ENCODE measurements around the gene ITPKA. TPM values are rescaled to one million over a fixed set of nuclear protein-coding genes. Genes with fewer than 3 reads are reported as not detected.

ITPKA gene
- total RNA-seq, 1 donor from 2014 or later: 2.1 TPM

GRCh38 chr15:41487802-41488201, 5.9 kb upstream of the ITPKA start:
- intact Hi-C loops (cut with micrococcal nuclease): loop anchor here (10.0 kb wide), 1 partner anchor 787 kb away; the partner anchor contains the start of genes GANC and TMEM87A

GRCh38 chr15:41489641-41490040, 4.0 kb upstream of the ITPKA start:
- intact Hi-C loops (cut with micrococcal nuclease): loop anchor here (1.0 to 10.0 kb wide), 8 partner anchors 55 to 785 kb away; partner anchors contain the start of genes CHAC1, GANC, JMJD7 and MGA

GRCh38 chr15:41490355-41490754, 3.3 kb upstream of the ITPKA start:
- intact Hi-C loops (cut with micrococcal nuclease): loop anchor here (1.0 to 5.0 kb wide), 7 partner anchors 54 to 538 kb away; partner anchors contain the start of genes CHAC1, JMJD7, MGA and NDUFAF1

- intact Hi-C loops (cut with micrococcal nuclease): loop anchor here (2.0 to 5.0 kb wide), 9 partner anchors 21 to 540 kb away; partner anchors contain the start of genes CHAC1, JMJD7, LTK and MGA
These were observed 1.8 kb upstream of the ITPKA start for GRCh38 chr15:41491889-41492288.

- intact Hi-C loops (cut with micrococcal nuclease): loop anchor here (1.0 to 5.0 kb wide), 10 partner anchors 9 to 540 kb away; partner anchors contain the start of genes CHAC1, JMJD7, LTK and MGA
These were observed 973 bp upstream of the ITPKA start for GRCh38 chr15:41492597-41493204.

GRCh38 chr15:41493902-41494189, 172 bp downstream of the ITPKA start:
- intact Hi-C loops (cut with micrococcal nuclease): loop anchor here (1.0 to 5.0 kb wide), 10 partner anchors 8 to 542 kb away; partner anchors contain the start of genes CHAC1, JMJD7, LTK and MGA

- intact Hi-C loops (cut with micrococcal nuclease): loop anchor here (5.0 kb wide), 5 partner anchors 63 to 542 kb away; partner anchors contain the start of genes CHAC1, JMJD7, MGA and RTF1
These were observed 682 bp downstream of the ITPKA start for GRCh38 chr15:41494190-41494921.

- intact Hi-C loops (cut with micrococcal nuclease): loop anchor here (5.0 kb wide), 5 partner anchors 62 to 543 kb away; partner anchors contain the start of genes CHAC1, JMJD7, MGA and RTF1
These were observed 1.5 kb downstream of the ITPKA start for GRCh38 chr15:41494922-41495735.

GRCh38 chr15:41495736-41496599, 2.3 kb downstream of the ITPKA start:
- intact Hi-C loops (cut with micrococcal nuclease): no loop called here

- intact Hi-C loops (cut with micrococcal nuclease): no loop called here
These were observed 5.0 kb downstream of the ITPKA start for GRCh38 chr15:41498657-41499056.

- intact Hi-C loops (cut with micrococcal nuclease): no loop called here
These were observed 5.6 kb downstream of the ITPKA start for GRCh38 chr15:41499109-41499851.

GRCh38 chr15:41501191-41501917, 7.7 kb downstream of the ITPKA start:
- intact Hi-C loops (cut with micrococcal nuclease): loop anchor here (2.0 kb wide), 1 partner anchor 37 kb away; no protein-coding TSS in a partner anchor

- intact Hi-C loops (cut with micrococcal nuclease): loop anchor here (1.0 to 2.0 kb wide), 3 partner anchors 9 to 37 kb away; partner anchors contain the start of gene ITPKA
These were observed 8.5 kb downstream of the ITPKA start for GRCh38 chr15:41501931-41502794.

- intact Hi-C loops (cut with micrococcal nuclease): loop anchor here (1.0 kb wide), 2 partner anchors 9 to 10 kb away; partner anchors contain the start of gene ITPKA
These were observed 9.4 kb downstream of the ITPKA start for GRCh38 chr15:41502795-41503668.

- intact Hi-C loops (cut with micrococcal nuclease): no loop called here
These were observed 10.0 kb downstream of the ITPKA start for GRCh38 chr15:41503669-41504010.

GRCh38 chr15:41504751-41505492, 11.2 kb downstream of the ITPKA start:
- intact Hi-C loops (cut with micrococcal nuclease): no loop called here

Measured in T-helper 1 cell treated with Interleukin-12 subunit alpha and Interleukin-12 subunit beta and Interleukin-4 antibody, amounts not matched to agents 30 ng/mL and 1 ng/mL, for 36 hours (primary cell).